ENCODE measurements around the gene GAD1.

The GAD1 gene

DNA sequence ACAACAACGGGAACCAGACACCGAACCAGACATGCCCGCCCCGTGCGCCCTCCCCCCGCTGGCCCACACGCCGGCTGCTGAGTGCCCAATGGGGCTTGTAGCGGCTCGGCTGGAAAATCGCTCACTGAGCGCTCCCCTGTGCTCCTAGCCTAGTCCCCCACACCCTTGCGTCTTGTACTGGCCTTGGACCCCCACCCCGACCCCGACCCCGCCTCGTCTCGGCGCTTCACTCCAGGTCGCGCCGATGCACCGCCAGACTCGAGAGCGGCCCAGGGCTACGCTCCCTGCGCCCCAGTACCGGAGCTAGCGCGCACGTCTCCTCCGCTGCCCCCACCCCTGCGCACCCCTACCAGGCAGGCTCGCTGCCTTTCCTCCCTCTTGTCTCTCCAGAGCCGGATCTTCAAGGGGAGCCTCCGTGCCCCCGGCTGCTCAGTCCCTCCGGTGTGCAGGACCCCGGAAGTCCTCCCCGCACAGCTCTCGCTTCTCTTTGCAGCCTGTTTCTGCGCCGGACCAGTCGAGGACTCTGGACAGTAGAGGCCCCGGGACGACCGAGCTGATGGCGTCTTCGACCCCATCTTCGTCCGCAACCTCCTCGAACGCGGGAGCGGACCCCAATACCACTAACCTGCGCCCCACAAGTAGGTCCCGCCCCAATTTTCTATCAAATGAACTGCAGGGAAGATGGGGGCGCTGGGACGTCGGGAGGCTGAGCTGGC, 1.5 kb downstream of the GAD1 start:
- DNase-seq, result no peak

GRCh38 chr2:170818752-170819470, 2.2 kb downstream of the GAD1 start:
- no peak for DNase-seq

- no peak for DNase-seq
Observed at GRCh38 chr2:170819680-170820664, 3.3 kb downstream of the GAD1 start.

GRCh38 chr2:170820757-170821530, 4.3 kb downstream of the GAD1 start:
- no peak for DNase-seq

DNA sequence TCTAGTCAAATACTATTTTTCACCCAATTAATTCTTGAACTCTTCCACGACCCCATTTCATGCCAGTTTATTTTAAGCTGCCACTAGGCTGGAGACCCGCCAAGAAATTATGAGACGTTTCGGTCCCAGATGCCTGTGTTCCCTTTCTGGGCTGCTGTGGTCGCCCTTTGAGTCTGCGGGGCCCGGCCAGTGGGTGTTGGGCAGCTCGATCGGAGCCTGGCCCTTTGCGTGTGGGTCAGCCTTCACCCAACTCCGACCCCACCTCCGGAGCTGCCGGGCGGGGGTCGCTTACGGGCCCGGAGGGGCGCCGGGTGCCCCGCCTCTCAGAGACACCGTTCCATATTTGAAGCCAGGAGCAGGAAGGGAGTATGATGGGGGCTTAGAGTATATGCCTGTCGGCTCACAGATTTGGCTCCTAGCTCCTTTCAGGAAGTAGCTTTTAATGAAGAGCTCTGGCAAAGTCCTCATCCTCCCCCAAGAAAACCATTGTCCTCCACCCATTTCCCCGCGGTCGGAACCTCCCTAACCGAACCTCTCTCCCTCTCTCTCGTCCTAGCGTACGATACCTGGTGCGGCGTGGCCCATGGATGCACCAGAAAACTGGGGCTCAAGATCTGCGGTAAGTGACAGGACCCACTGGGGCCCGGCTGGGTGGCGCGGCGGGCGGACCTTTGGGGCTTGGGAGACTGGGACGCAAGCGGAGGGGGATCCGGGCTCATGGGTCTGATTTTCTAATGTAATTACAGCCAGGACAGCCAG, 5.0 kb downstream of the GAD1 start:
- DNase-seq, result no peak

- no peak for DNase-seq
Observed at GRCh38 chr2:170822290-170823087, 5.8 kb downstream of the GAD1 start.

- DNase-seq, result no peak
Observed at GRCh38 chr2:170823088-170823897, 6.6 kb downstream of the GAD1 start.

- no peak for DNase-seq
Observed at GRCh38 chr2:170823898-170824215, 7.2 kb downstream of the GAD1 start.

DNA sequence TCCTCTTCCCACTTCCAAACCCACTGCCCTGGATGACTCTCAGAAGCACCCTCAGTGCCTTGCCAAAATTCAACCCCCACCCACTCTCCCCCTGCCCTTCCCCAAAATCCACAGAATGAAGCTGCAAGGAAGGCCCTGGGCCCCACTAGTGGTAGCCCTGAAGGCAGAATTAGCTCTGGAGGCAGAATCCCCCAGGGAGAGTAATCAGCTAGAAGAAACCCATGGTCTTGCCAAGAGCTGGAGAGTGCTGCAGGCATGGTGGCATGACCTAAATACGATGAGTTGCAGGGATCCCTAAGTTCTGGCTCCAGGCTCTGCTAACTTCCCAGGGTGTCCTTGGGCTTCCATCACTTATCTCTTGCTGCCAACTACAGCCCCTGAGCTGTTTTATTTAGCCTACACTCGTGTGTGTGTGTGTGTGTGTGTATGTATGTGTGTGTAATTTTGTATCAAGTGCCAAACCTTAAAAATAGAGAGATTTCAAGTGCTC, 7.9 kb downstream of the GAD1 start:
- no peak for DNase-seq

GRCh38 chr2:170827841-170828532, 11.3 kb downstream of the GAD1 start:
- DNase-seq, result no peak

DNA sequence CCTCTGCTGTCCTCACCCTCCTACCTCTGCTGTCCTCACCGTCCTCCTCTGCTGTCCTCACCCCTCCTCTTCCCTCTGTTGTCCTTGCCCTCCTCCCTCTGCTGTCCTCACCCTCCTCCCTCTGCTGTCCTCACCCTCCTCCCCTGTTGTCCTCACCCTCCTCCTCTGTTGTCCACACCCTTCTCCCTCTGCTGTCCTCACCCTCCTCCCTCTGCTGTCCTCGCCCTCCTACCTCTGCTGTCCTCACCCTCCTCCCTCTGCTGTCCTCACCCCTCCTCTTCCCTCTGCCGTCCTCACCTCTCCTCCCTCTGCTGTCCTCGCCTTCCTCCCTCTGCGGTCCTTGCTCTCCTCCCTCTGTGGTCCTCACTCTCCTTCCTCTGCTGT, 11.8 kb downstream of the GAD1 start:
- DNase-seq, result no peak

DNA sequence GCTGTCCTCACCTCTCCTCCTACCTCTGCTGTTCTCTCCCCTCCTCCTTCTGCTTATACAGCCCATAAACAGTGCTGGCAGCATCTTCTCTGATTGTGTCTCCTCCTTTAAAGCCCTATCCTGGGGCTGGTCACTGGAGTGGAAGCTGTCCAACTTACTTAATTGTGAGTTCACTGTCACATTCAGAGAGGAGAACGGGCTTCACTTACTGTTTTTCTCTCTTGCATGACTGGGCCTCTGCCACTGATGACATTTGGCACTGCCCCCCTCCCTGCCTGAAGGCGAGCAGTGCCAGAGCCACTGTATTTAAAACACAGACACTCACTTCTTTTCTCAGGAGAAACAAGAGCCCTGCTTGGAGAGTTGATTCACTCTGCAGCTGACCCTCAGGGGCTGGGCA, 12.3 kb downstream of the GAD1 start:
- no peak for DNase-seq

DNA sequence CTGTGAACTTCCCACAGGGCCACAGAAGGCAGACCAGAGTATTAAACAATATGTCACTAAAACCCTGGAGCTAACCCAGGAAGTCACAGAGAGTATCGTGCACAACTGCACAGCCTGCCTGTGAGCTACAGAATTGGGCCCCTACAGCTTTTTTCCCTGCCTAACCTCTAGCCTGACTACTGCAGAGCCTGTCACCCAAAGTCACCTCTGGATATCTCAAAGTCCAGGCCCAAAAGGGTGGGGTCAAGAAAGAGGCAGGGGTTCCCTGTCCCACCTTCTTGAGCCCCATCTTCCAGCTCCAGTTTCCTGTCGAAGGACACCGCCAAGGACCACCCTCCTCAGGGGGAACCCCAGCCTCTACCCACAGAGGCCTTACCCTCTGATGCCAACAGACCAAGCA, 13.5 kb downstream of the GAD1 start:
- no peak for DNase-seq

- no peak for DNase-seq
Observed at GRCh38 chr2:170831115-170831514, 14.4 kb downstream of the GAD1 start.

- no peak for DNase-seq
Observed at GRCh38 chr2:170836027-170836426, 19.3 kb downstream of the GAD1 start.

- DNase-seq, result no peak
Observed at GRCh38 chr2:170840717-170841210, 24.1 kb downstream of the GAD1 start.

DNA sequence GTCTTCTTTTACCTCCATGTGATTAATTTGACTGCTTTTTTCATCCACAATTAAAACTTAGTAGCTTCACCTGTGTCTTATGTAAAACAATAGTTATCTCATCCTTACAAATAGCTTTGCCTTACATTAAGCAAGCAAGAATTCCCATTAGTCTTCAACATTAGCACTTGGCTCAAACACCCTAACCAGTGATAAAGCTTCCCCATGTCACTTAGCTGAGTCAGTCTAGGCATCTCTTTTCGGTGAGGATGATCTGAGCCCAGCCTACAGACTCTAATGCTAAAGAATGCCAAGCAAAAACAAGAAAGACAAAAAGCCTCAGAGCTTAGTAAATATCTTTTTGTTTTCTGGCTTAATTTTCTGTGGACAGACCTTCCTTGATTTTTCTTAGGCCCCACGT, 26.1 kb downstream of the GAD1 start:
- DNase-seq, result no peak

GRCh38 chr2:170843656-170844055, 27.0 kb downstream of the GAD1 start:
- no peak for DNase-seq

GRCh38 chr2:170845343-170845742, 28.7 kb downstream of the GAD1 start:
- DNase-seq, result no peak

All from stimulated activated naive CD4-positive, alpha-beta T cell treated with Interleukin-2 at 50 U/mL for 16 hours (primary cell).